PC-3 (cell line): ENCODE measurements around the gene SETD1B.

Source experiments
- CTCF ChIP-seq: fragments of 300-600 bp; sonication (generic); conservative IDR thresholded peaks from 2 replicates; pipeline ENCODE4 v1.5.1; 2017; ENCODE audit warnings: antibody characterized with exemption, low read depth, mild to moderate bottlenecking, low read length
- EZH2 ChIP-seq: fragments of 300-600 bp; sonication (generic); IDR thresholded peaks from one replicate; pipeline ENCODE4 v1.6.1; 2017; ENCODE audit warnings: antibody characterized with exemption, mild to moderate bottlenecking, low read length; ENCODE audit not compliant: unreplicated experiment
- EZH2phosphoT487 ChIP-seq: fragments of 300-600 bp; sonication (generic); IDR thresholded peaks from 2 replicates; pipeline ENCODE4 v1.6.1; 2018; ENCODE audit warnings: mild to moderate bottlenecking, antibody characterized with exemption, low read length, borderline replicate concordance

- no peak for TF ChIP-seq CTCF
- no peak for TF ChIP-seq EZH2
- TF ChIP-seq EZH2phosphoT487 = no peak
Observed at GRCh38 chr12:121827351-121828099, 23.7 kb downstream of the SETD1B start.
